HG03520 (cell line): ENCODE data around the gene WSB2.

Experiments
- ATAC-seq: cut with Tn5 transposase; IDR thresholded peaks from one replicate; pipeline ENCODE4 v1.9.1; 2021; ENCODE audit warnings: mild to moderate bottlenecking, moderate library complexity; ENCODE audit not compliant: unreplicated experiment

The WSB2 gene

DNA sequence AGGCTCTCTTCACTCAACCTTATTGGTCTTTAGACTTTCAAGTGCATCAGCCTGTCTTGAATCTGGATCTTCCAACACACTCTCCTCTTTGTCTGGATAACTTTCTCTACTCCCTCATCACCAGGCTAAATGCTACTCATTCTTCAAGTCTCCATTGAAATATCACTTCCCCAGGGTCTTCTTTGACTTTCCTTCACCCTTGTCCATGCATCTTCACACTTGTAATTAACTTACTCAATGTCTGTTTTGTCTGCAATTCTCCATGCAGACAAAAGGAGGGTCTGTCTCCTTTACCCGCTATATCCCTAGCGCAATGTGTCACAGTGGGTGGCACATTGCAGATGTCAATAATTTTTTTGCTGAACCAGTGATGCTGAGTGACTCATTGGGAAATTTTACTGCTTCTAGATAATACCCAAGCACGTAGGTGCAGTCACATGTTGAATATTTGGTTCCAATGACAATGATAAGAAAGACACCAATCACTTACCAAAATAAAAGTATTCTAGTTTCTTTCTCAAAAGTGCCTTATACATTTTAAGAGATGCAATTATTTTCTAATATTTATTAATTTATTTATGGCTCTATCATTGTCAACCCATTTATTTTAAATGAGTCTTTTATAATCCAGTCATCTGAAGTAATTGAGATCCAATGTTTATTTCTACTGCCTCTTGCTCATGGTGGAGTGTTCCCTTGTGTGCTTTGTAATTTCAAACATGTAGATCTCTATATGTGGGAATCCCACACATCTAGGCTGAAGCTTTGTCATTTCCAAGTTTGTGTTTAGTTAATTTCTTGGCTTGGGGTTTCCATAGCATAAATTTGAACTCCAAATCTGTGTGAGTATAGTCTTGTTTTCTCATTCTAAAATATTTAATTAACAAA lies 66.2 kb downstream of the WSB2 start:
- no peak for ATAC-seq

DNA sequence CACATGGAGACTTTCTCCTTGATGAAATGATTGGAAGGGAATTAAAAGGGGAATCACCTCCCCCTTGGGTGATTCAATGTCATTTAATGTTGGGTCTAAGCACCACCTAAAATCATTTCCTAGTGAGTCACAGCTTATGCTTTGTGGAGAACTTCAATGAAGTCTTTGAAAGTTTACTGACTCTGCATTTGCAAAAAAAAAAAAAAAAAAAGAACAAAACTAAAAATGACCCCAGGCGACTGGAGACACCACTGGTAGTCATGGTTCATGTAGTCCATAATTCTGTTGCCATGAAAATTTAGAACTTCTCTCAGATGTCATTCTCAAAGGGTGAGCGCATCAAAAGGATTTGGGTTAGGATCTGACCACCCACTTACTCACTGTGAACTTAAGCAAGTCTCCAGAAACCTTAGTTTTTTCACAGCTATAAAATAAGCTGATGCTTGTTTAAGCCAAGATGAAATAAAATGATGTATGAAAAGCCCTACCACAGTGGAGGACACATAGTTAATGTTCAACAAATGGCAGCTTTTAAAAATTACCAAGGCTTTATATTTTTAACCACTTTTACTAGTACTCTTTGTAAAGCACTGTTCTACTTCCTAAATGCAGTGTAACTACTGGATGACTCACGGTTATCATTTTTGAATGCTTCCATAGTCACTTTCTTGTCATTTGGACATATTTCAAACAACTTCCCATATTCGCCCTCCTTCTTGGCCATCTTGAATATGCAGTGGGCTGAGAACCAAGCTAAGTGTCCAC lies 74.1 kb downstream of the WSB2 start:
- no peak for ATAC-seq

DNA sequence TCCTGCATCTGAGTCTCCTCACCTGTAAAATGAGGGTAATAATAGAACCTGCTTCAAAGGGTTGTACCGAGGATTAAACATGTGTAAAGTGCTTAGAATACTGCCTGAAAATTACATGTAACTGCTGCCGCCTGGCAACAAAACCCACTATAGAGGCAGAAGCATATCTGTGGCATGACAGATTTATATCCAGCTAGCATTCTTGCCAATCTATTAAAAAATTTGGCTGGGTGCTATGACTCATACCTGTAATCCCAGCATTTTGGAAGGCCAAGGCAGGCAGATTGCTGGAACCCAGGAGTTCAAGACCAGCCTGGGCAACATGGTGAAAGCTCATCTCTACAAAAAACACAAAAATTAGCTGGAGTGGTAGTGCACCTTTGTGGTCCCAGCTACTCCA lies 75.8 kb downstream of the WSB2 start:
- ATAC-seq: no peak
